SK-MEL-5 (cell line): ENCODE measurements around the gene RBM44. TPM values are rescaled to one million over a fixed set of nuclear protein-coding genes. Genes with fewer than 3 reads are reported as not detected.
"Not testable (repeated sequence)": the region's sequence is repeated elsewhere in the genome, so short reads cannot be mapped to it uniquely, and the experiment has no call there.

Experiments
- DNase-seq: peaks from one replicate; pipeline ENCODE4 v3.0.0-alpha.2; 2016; ENCODE audit warnings: low read depth, low spot score
- in situ Hi-C: cut with HindIII; loops from 2 replicates; pipeline ENCODE4 v1.10.0; 2016; ENCODE audit warnings: low sequenced_read_pairs, high pct_unique_total_duplicates, low pct_unique_long_range_greater_than_20kb
- total RNA-seq: library from RNA; depleted of rRNA; stranded (reverse); fragments of >200 nt; shearing (Covaris generic); gene quantifications from 2 replicates; pipeline ENCODE4 v1.2.3, GENCODE V29; 2014

The RBM44 gene
- total RNA-seq, 1 experiment from 2014 or later = 0.29 TPM

DNA sequence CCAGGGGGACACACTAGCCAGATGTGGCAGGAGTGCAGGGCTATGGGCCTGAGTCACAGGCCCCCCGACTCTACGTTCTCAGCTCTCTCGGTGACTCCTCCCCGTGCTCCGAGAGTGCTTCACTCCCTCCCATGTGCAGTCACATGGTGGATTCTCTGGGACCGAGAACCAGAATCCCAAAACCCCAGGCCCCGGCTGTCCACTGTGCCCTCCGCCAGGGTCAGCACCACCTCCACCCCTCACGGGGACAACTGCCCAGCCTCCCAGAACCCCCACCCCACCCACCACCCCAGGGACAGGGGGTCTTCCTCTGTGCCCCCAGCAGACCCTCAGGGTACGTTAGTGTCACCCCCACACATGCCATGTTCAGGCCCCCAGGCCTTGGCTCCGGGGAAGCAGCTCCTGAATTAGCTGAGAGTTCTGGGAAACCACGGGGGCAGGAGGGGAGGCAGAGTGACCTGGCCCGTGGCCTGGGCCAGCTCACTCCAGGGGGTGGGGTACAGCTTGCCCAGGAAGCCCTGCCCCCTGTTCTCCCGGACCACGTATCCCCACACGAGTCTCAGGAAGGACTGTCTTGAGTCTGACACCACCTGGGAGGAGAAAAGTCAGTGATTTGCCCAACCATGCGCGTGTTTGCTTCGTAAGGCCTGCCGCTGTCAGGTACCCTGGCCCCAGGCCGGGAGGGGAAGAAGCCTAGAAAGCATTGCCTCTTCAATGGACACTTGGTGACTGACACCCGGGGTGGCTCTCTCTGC, 65.3 kb downstream of the RBM44 start:
- DNase-seq = no peak
- in situ Hi-C loops = no loop called here

GRCh38 chr2:237864444-237864931, 65.9 kb downstream of the RBM44 start:
- DNase-seq = no peak
- in situ Hi-C loops = no loop called here

- no peak for DNase-seq
- in situ Hi-C loops = no loop called here
Measured at GRCh38 chr2:237864940-237865622, 66.5 kb downstream of the RBM44 start.

GRCh38 chr2:237865623-237866041, 67.1 kb downstream of the RBM44 start:
- in situ Hi-C loops = no loop called here
- peak; percentile 26 for DNase-seq

DNA sequence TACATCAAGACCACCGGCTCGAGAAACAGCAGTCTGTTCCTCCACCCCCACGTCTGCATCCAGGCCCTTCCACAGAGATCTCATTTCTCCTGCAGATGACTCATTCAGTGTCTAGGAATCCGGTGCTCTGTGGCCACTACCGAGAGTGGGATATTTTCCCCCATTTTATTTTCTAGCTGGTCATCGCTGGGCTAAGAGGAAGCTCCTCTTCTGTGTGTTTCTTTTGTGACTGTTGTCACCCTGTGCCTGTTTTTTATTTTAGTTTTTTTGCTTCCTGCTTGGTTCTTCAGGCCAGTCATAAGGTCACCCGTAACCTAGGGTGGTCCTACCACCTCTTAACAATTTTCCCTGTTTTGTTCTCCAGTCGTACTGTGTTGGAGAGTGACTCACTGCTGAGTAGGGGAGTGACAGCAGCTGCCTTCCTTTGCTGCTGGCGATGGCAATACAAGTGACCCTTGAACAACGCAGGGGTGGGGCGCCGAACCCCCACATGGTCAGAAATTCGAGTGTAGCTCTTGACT, 67.6 kb downstream of the RBM44 start:
- peak; percentile 37 for DNase-seq
- in situ Hi-C loops = no loop called here

DNA sequence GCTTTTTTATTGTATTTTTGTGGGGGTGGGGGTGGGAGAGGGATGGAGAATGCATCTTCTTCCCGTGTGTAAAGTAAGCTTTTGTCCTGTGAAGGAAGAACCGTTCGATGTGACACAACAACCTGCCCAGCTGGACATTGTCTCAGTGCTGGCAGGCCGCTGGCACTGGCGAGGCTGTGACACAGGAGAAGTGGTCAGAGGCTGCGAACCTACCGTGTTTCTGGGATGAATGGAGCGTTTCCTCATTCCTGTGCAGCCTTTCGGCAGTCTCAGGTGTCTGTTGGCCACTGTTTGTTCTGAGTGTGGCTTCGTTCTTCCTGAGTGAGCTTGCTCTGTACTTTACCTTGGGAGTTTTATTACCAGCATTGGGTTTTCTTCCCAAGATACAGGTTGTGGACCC, 68.9 kb downstream of the RBM44 start:
- no peak for DNase-seq
- in situ Hi-C loops = no loop called here

- DNase-seq, in situ Hi-C loops: not testable (repeated sequence)
Measured at GRCh38 chr2:237868074-237868473, 69.5 kb downstream of the RBM44 start.

DNA sequence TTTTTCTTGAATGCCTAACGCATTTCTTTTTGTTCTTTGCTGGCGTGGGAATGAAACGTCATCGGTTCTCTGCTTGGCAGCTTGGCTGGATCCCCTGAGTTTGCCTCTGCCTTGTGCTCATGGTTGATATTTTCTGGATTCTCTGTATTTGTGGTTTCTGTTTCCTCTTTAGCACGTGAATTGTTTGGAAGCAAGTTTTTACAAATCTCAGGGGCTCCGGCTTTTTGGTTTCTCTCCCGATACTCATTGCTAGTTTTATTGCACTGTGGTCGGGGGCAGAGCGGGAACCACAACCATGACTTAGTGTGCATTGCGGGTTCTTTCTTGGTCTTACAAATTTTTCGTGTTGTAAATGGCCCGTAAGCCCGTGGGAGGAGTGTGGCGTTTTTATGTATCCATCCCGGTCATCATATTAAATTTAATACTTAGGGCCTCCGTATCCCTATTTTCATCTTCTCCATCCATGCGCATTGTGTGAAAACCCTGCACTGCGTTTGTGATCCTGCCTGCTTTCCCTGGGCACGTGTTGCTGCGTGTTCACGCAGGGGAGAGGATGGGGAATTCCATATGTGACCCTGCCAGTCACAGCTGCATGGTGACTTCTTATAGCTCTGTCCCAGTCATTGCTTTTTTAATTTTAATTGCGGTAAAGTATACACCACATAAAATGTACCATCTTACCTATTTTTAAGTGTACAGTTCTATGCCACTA, 70.2 kb downstream of the RBM44 start:
- DNase-seq = no peak
- in situ Hi-C loops = no loop called here

DNA sequence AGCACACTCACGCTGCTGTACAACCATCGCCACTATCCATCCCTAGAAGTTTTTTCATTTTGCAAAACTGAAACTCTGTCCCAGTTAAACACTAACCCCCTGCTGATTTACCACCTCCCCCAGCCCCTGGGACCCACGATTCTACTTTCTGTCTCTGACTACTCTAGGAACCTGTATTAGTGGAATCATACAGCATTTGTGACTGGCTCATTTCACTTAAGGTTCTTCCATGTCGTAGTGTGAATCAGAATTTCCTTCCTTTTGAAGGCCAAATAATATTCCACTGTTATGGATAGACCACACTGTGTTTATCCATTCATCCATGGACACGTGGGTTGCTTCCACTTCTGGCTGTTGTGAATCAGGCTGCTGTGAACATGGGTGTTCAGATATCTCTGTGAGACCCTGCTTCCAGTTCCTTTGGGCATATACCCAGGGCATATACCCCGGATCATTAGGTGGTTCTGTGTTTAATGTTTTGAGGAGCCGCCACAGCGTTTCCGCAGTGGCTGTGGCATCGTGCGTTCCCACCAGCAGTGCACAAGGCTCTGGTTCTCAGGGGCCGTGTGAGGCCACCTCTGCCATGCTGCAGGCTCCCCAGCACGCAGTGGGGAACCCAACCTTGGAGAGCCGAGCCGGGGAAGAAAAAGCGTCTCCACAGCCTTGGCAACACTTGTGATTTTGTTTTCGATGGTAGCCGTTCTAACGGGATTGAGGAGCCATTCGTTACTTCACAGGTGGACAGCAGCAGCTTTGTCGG, 70.9 kb downstream of the RBM44 start:
- DNase-seq = no peak
- in situ Hi-C loops = no loop called here

DNA sequence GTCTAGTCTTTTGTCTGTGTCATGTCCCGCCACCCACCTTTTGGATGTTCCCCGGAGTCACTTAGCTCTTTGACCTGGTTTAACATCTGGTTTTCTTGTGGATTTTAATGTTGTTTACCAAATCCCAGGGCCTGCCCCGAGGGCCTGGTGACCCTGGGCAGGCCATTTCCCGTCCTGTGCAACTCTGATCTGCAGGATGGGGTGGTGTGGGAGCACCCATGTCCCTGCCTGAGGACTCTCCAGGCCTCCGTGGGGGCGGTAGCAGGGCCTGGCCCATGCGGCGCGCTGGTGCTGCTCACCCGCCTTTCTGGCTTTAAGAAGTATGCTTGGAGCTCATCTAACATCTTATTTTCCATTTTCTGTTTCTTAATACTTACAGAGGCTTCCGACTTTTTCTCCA, 71.5 kb downstream of the RBM44 start:
- in situ Hi-C loops = no loop called here
- no peak for DNase-seq

- no peak for DNase-seq
- in situ Hi-C loops = no loop called here
Measured at GRCh38 chr2:237870754-237871651, 72.4 kb downstream of the RBM44 start.

DNA sequence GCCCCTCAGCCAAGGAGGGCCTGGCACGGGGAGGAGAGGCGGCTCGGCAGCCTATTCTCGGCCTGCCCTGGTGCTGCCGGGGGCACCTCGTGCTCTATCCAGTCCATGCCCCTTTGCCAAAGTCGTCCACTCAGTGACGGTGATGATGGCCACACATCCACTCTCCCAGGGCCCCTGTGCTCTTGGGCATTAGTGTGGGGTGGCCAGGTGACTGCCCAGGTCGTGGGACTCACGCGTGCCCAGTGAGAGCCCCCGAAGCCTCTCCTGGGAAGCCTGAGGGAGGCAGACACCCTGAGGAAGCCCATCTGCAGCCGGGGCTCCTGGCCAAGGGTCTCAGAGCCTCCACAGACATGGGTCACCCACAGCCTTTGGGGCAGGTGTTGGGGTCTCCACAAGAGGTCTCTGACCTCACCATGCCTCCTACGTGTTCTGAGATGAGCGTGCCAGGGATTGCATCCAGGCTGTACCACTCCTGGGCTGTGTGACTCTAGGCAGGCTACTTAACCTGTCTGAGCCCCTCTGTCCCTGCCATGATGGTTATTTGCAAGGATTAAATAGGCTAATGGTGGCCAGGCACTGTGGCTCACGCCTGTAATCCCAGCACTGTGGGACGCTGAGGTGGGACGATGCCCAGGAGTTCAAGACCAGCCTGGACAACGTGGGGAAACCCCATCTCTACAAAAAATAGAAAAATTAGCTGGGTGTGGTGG, 73.8 kb downstream of the RBM44 start:
- no peak for DNase-seq
- in situ Hi-C loops = no loop called here

- no peak for DNase-seq
- in situ Hi-C loops = no loop called here
Measured at GRCh38 chr2:237873421-237873831, 74.8 kb downstream of the RBM44 start.

GRCh38 chr2:237873897-237874551, 75.4 kb downstream of the RBM44 start:
- in situ Hi-C loops = no loop called here

GRCh38 chr2:237874585-237875161, 76.1 kb downstream of the RBM44 start:
- in situ Hi-C loops = no loop called here
- no peak for DNase-seq

More at GRCh38 chr2:237873897-237874551, 75.4 kb downstream of the RBM44 start:
- DNase-seq = no peak
